Astrocyte of the cerebellum (primary cell): ENCODE data around the gene CCDC171.
A peak's percentile ranks its signal among the peaks of the same experiment; 100 is the strongest.
"Not testable (repeated sequence)": the region's sequence is repeated elsewhere in the genome, so short reads cannot be mapped to it uniquely, and the experiment has no call there.

ENCODE experiments used
- DNase-seq: peaks from one replicate; pipeline ENCODE4 v3.0.0-alpha.2; 2011; ENCODE audit warnings: low read depth
- H3K4me3 ChIP-seq: 2 replicates; pipeline ENCODE4 v1.5.1; 2011; ENCODE audit warnings: mild to moderate bottlenecking, low read depth, low read length, moderate library complexity
- in situ Hi-C: cut with HindIII; loops from 2 replicates; pipeline ENCODE4 v1.10.0; 2017; ENCODE audit warnings: low sequenced_read_pairs
- TF ChIP-seq, protein P1 (sequence below): IDR thresholded peaks from 2 replicates; pipeline ENCODE4 v1.5.1; 2012; ENCODE audit warnings: low read length, low read depth, moderate library complexity, mild to moderate bottlenecking; ENCODE audit errors: missing control alignments

Gene CCDC171

GRCh38 chr9:15513335-15513734 lies 39.5 kb upstream of the CCDC171 start:
- H3K4me3 ChIP-seq, result no peak overlapping the region
- DNase-seq, result no peak
- TF ChIP-seq, protein P1, sequence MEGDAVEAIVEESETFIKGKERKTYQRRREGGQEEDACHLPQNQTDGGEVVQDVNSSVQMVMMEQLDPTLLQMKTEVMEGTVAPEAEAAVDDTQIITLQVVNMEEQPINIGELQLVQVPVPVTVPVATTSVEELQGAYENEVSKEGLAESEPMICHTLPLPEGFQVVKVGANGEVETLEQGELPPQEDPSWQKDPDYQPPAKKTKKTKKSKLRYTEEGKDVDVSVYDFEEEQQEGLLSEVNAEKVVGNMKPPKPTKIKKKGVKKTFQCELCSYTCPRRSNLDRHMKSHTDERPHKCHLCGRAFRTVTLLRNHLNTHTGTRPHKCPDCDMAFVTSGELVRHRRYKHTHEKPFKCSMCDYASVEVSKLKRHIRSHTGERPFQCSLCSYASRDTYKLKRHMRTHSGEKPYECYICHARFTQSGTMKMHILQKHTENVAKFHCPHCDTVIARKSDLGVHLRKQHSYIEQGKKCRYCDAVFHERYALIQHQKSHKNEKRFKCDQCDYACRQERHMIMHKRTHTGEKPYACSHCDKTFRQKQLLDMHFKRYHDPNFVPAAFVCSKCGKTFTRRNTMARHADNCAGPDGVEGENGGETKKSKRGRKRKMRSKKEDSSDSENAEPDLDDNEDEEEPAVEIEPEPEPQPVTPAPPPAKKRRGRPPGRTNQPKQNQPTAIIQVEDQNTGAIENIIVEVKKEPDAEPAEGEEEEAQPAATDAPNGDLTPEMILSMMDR, result peak; percentile 21
- in situ Hi-C loops, result no loop called here

- TF ChIP-seq, protein P1, result no peak
- in situ Hi-C loops, result no loop called here
- H3K4me3 ChIP-seq, result no peak overlapping the region
- DNase-seq, result no peak
Measured at GRCh38 chr9:15519831-15520230, 33.0 kb upstream of the CCDC171 start.

DNA sequence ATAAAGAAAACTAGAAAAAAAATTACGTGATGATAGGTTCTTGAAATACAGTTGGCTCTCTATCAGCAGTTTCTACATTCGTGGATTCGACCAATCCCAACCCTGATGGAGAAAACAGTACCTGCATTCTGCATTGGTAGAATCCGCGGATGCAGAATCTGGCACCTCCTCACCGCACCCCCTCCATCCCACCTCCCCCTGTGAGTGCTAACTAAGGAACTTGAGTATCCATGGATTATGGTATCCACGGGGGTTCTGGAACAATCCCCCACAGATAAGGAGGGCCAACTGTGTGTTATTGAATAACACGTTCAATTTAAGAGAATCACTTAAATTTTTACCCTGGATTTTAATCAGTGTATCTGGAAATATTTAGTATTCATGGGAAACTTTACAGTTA lies 31.6 kb upstream of the CCDC171 start:
- DNase-seq, result no peak
- in situ Hi-C loops, result no loop called here
- TF ChIP-seq, protein P1, result no peak
- no peak overlapping the region for H3K4me3 ChIP-seq

DNA sequence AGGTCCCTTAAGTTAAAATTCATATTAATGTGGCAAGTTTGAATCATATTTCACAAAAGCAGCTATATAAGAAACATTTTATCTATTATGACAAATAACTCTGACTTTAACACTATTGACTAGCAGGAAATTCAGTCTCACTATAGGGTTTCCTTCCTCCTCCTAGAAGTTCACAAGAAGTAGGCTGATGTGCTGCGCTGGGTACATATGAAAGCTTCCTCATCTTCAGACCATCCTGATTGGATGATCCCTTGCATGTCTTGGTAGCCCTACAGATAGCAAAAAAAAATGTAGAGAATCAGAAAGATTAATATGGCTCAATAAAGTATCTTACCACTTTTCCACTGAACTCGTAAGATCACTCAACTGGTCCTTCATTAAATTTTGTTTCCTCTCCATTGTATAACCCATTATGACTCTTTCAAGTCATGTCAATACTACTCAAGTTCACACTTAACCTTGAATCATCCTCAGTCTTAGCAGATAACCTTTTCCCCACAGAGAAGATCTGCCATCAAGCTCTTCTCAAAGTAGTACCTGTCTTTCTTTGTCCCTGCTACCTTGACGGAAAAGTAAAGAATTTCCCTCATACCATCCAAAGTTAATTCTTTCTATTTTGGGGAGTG lies 30.6 kb upstream of the CCDC171 start:
- H3K4me3 ChIP-seq, result no peak overlapping the region
- in situ Hi-C loops, result no loop called here
- DNase-seq, result no peak
- TF ChIP-seq, protein P1, result no peak

DNA sequence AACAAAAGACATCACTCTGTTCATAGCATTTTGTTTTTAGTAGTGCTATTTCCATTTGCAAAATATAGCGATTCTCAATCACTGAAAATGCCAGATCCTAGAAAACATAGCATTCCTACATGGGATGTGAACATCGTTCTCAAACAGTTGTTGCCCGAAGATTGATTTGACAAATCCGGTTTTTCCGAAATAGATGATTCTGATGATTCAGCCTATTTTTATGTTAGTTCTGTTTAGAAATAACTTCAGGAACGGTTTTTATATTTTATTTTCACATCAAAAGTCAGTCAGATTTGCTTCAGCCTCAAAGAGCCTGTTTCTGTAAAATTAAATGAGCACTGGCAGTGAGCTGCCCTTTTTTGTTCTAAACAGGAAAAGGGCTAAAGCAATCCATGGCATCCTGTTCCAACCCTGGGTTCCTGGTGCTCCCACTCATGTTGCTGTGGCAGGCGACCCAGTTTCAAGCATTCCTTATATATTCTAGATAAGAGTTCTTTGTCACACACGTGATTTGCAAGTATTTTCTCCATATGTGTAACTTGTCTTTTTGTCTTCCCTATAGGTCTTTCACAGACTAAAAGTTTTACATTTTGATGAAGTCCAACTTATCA lies 27.9 kb upstream of the CCDC171 start:
- TF ChIP-seq, protein P1, result no peak
- in situ Hi-C loops, result no loop called here

GRCh38 chr9:15525958-15526357 lies 26.9 kb upstream of the CCDC171 start:
- in situ Hi-C loops, result no loop called here
- TF ChIP-seq, protein P1, result no peak
- DNase-seq, result no peak
- no peak overlapping the region for H3K4me3 ChIP-seq

More for the DNA sequence above, 27.9 kb upstream of the CCDC171 start:
- H3K4me3 ChIP-seq, result no peak overlapping the region
- DNase-seq, result no peak

- DNase-seq, H3K4me3 ChIP-seq, in situ Hi-C loops: not testable (repeated sequence)
Measured at GRCh38 chr9:15527035-15527434, 25.8 kb upstream of the CCDC171 start.
